Activated naive CD4-positive, alpha-beta T cell treated with anti-CD3 and anti-CD28 coated beads, Interleukin-2, amount 50 U/mL, for 24 hours (primary cell): ENCODE results near the gene CELA2B.
"Not testable (repeated sequence)": the region's sequence is repeated elsewhere in the genome, so short reads cannot be mapped to it uniquely, and the experiment has no call there.

Source experiments
- H3K27ac Mint-ChIP-seq: one replicate; pipeline ENCODE4 v1.8.0; 2021; ENCODE audit warnings: mild to moderate bottlenecking, mixed read lengths
- H3K27me3 Mint-ChIP-seq: one replicate; pipeline ENCODE4 v1.8.0; 2021; ENCODE audit warnings: mixed read lengths
- H3K36me3 Mint-ChIP-seq: one replicate; pipeline ENCODE4 v1.8.0; 2021; ENCODE audit warnings: mixed read lengths
- H3K4me1 Mint-ChIP-seq: one replicate; pipeline ENCODE4 v1.8.0; 2021; ENCODE audit warnings: mixed read lengths
- H3K4me3 Mint-ChIP-seq: one replicate; pipeline ENCODE4 v1.8.0; 2021; ENCODE audit warnings: mild to moderate bottlenecking, mixed read lengths
- H3K9me3 Mint-ChIP-seq: one replicate; pipeline ENCODE4 v1.8.0; 2021; ENCODE audit warnings: mixed read lengths

CELA2B gene

GRCh38 chr1:15456313-15456954, 19.5 kb upstream of the CELA2B start, which contains the start of gene CELA2A:
Gene CELA2A, plus strand, starts transcription at chr1:15456732. Its CDS starts 22 bp downstream, at chr1:15456754.
- no peak within 1 kb of the TSS for H3K27ac Mint-ChIP-seq
- H3K36me3 Mint-ChIP-seq: no peaks in the 10 kb centered on the region
- no peak within 1 kb of the TSS for H3K4me3 Mint-ChIP-seq

GRCh38 chr1:15457585-15457984, 18.3 kb upstream of the CELA2B start:
- H3K27me3 Mint-ChIP-seq: no peaks in the 10 kb centered on the region
- H3K27ac Mint-ChIP-seq: no peak overlapping the region
- H3K9me3 Mint-ChIP-seq: no peaks in the 10 kb centered on the region
- H3K36me3 Mint-ChIP-seq: no peaks in the 10 kb centered on the region
- no peak overlapping the region for H3K4me3 Mint-ChIP-seq
- no peaks in the 10 kb centered on the region for H3K4me1 Mint-ChIP-seq

More at GRCh38 chr1:15456313-15456954, 19.5 kb upstream of the CELA2B start, which contains the start of gene CELA2A:
- Mint-ChIP-seq H3K4me1 (no peaks in the 10 kb centered on the region), H3K27me3 (no peaks in the 10 kb centered on the region), H3K9me3 (no peaks in the 10 kb centered on the region)

GRCh38 chr1:15458388-15458787, 17.5 kb upstream of the CELA2B start:
- not testable (repeated sequence) for H3K4me1 Mint-ChIP-seq, H3K27me3 Mint-ChIP-seq, H3K4me3 Mint-ChIP-seq, H3K9me3 Mint-ChIP-seq, H3K36me3 Mint-ChIP-seq, H3K27ac Mint-ChIP-seq

- no peaks in the 10 kb centered on the region for H3K36me3 Mint-ChIP-seq
- no peaks in the 10 kb centered on the region for H3K4me1 Mint-ChIP-seq
- H3K4me3 Mint-ChIP-seq: no peak overlapping the region
- H3K27me3 Mint-ChIP-seq: no peaks in the 10 kb centered on the region
- H3K9me3 Mint-ChIP-seq: no peaks in the 10 kb centered on the region
- no peak overlapping the region for H3K27ac Mint-ChIP-seq
Observed at GRCh38 chr1:15459771-15460707, 15.9 kb upstream of the CELA2B start.

GRCh38 chr1:15460708-15461095, 15.2 kb upstream of the CELA2B start:
- no peak overlapping the region for H3K4me3 Mint-ChIP-seq
- no peaks in the 10 kb centered on the region for H3K9me3 Mint-ChIP-seq
- H3K4me1 Mint-ChIP-seq: no peaks in the 10 kb centered on the region
- H3K27me3 Mint-ChIP-seq: no peaks in the 10 kb centered on the region
- no peaks in the 10 kb centered on the region for H3K36me3 Mint-ChIP-seq
- no peak overlapping the region for H3K27ac Mint-ChIP-seq

- not testable (repeated sequence) for H3K4me1 Mint-ChIP-seq, H3K9me3 Mint-ChIP-seq, H3K27ac Mint-ChIP-seq, H3K36me3 Mint-ChIP-seq, H3K27me3 Mint-ChIP-seq, H3K4me3 Mint-ChIP-seq
Observed at GRCh38 chr1:15463064-15463800, 12.7 kb upstream of the CELA2B start.

- H3K27ac Mint-ChIP-seq, H3K4me3 Mint-ChIP-seq, H3K9me3 Mint-ChIP-seq, H3K27me3 Mint-ChIP-seq, H3K36me3 Mint-ChIP-seq, H3K4me1 Mint-ChIP-seq: not testable (repeated sequence)
Observed at GRCh38 chr1:15463926-15464322, 12.0 kb upstream of the CELA2B start.

- Mint-ChIP-seq H3K4me1 (no peaks in the 10 kb centered on the region), H3K36me3 (no peaks in the 10 kb centered on the region), H3K27me3 (no peaks in the 10 kb centered on the region), H3K4me3 (no peak overlapping the region), H3K9me3 (no peaks in the 10 kb centered on the region), H3K27ac (no peak overlapping the region)
Observed at GRCh38 chr1:15465674-15466073, 10.2 kb upstream of the CELA2B start.

- H3K27me3 Mint-ChIP-seq, H3K9me3 Mint-ChIP-seq, H3K4me1 Mint-ChIP-seq, H3K4me3 Mint-ChIP-seq, H3K36me3 Mint-ChIP-seq: not testable (repeated sequence)
- H3K27ac Mint-ChIP-seq: peak overlapping the region; percentile 3
Observed at GRCh38 chr1:15466955-15467625, 8.8 kb upstream of the CELA2B start.

- no peak overlapping the region for H3K27ac Mint-ChIP-seq
- H3K27me3 Mint-ChIP-seq: no peaks in the 10 kb centered on the region
- H3K4me3 Mint-ChIP-seq: no peak overlapping the region
- no peaks in the 10 kb centered on the region for H3K4me1 Mint-ChIP-seq
- no peaks in the 10 kb centered on the region for H3K9me3 Mint-ChIP-seq
- H3K36me3 Mint-ChIP-seq: no peaks in the 10 kb centered on the region
Observed at GRCh38 chr1:15468145-15468544, 7.8 kb upstream of the CELA2B start.

- Mint-ChIP-seq H3K9me3 (no peaks in the 10 kb centered on the region), H3K27me3 (no peaks in the 10 kb centered on the region)
Observed at GRCh38 chr1:15469361-15469760, 6.5 kb upstream of the CELA2B start.

GRCh38 chr1:15469821-15470448, 6.0 kb upstream of the CELA2B start:
- H3K9me3 Mint-ChIP-seq, H3K4me3 Mint-ChIP-seq, H3K36me3 Mint-ChIP-seq, H3K27me3 Mint-ChIP-seq, H3K4me1 Mint-ChIP-seq, H3K27ac Mint-ChIP-seq: not testable (repeated sequence)

More at GRCh38 chr1:15469361-15469760, 6.5 kb upstream of the CELA2B start:
- H3K27ac Mint-ChIP-seq: no peak overlapping the region
- no peaks in the 10 kb centered on the region for H3K4me1 Mint-ChIP-seq
- H3K4me3 Mint-ChIP-seq: no peak overlapping the region
- H3K36me3 Mint-ChIP-seq: no peaks in the 10 kb centered on the region

- H3K4me3 Mint-ChIP-seq, H3K9me3 Mint-ChIP-seq, H3K27ac Mint-ChIP-seq, H3K36me3 Mint-ChIP-seq, H3K4me1 Mint-ChIP-seq, H3K27me3 Mint-ChIP-seq: not testable (repeated sequence)
Observed at GRCh38 chr1:15471067-15471466, 4.8 kb upstream of the CELA2B start.

GRCh38 chr1:15471723-15472122, 4.2 kb upstream of the CELA2B start:
- not testable (repeated sequence) for H3K36me3 Mint-ChIP-seq, H3K4me3 Mint-ChIP-seq, H3K9me3 Mint-ChIP-seq, H3K27ac Mint-ChIP-seq, H3K4me1 Mint-ChIP-seq, H3K27me3 Mint-ChIP-seq

GRCh38 chr1:15472587-15472986, 3.3 kb upstream of the CELA2B start:
- H3K9me3 Mint-ChIP-seq: no peaks in the 10 kb centered on the region

More at GRCh38 chr1:15472587-15472986, 3.3 kb upstream of the CELA2B start:
- H3K27me3 Mint-ChIP-seq: no peaks in the 10 kb centered on the region
- H3K36me3 Mint-ChIP-seq: no peaks in the 10 kb centered on the region
- no peak overlapping the region for H3K27ac Mint-ChIP-seq
- H3K4me3 Mint-ChIP-seq: no peak overlapping the region
- no peaks in the 10 kb centered on the region for H3K4me1 Mint-ChIP-seq
